ENCODE measurements around the gene KLK6.
"Not testable (repeated sequence)": the region's sequence is repeated elsewhere in the genome, so short reads cannot be mapped to it uniquely, and the experiment has no call there.

KLK6 gene

DNA sequence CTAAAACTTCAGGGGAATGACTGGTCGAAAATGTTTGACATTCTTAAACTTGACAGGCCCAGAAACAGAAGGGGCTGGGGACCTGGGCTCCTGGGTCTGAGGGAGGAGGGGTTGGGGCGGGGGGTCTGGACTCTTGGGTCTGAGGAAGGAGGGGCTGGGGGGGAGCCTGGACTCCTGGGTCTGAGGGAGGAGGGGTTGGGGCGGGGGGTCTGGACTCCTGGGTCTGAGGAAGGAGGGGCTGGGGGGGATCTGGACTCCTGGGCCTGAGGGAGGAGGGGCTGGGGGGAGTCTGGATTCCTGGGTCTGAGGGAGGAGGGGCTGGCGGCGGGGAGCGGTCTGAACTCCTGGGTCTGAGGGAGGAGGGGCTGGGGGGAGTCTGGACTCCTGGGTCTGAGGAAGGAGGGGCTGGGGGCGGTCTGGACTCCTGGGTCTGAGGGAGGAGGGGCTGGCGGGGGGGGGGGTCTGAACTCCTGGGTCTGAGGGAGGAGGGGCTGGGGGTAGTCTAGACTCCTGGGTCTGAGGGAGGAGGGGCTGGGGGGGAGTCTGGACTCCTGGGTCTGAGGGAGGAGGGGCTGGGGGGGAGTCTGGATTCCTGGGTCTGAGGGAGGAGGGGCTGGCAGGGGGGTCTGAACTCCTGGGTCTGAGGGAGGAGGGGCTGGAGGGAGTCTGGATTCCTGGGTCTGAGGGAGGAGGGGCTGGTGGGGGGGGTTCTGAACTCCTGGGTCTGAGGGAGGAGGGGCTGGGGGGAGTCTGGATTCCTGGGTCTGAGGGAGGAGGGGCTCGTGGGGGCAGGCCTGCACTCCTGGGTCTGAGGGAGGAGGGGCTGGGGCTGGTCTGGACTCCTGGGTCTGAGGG lies 5.5 kb upstream of the KLK6 start:
- Histone ChIP-seq H3K9me3 (ENCODE audit: control insufficient read depth, insufficient read depth, low read length) (no peaks in the 10 kb centered on the region), H3K4me1 (ENCODE audit: control insufficient read depth, insufficient read depth, low read length) (peaks cover 3% of the 10 kb centered on the region; the same call in 1 of the 2 replicates), H3K36me3 (ENCODE audit: control insufficient read depth, insufficient read depth, low read length) (no peaks in the 10 kb centered on the region), H3K27me3 (ENCODE audit: control insufficient read depth, insufficient read depth, low read length) (no peaks in the 10 kb centered on the region), H3K27ac (ENCODE audit: low read length) (no peak overlapping the region), H3K4me3 (ENCODE audit: low read length) (no peak overlapping the region)
- no CpG with 5 or more reads among the region's 9 CpGs for WGBS (ENCODE audit: insufficient coverage, insufficient read length)
- DNase-seq (ENCODE audit: low read depth, low spot score): no peak

DNA sequence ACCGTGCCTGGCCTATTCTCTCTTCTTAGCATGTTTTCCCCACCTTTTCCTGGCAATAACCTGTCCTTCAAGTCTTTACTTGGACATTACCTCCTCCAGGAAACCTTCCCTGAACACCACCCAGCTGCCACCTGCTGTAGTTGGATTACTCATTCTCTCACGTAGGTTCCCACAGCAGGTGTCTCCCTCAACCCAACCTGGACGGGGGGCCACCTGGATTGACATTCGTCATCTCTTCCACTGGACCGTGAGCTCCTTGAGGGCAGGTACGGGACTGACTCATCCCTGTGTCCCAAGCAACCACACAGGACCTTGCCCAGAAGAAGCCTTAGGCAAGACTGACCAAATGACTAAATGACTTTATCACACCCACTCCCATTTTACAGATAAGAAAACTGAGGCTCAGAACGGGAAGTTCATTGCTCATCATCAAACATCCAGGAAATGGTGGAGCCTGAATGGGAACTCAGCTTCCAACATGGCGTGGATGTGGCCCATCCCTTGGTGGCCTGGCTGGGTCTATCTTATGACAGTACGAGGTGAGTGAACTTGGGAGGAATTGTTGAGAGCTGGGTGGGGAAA lies 3.5 kb upstream of the KLK6 start:
- H3K9me3 ChIP-seq (ENCODE audit: control insufficient read depth, insufficient read depth, low read length): no peaks in the 10 kb centered on the region
- H3K4me1 ChIP-seq (ENCODE audit: control insufficient read depth, insufficient read depth, low read length): 0 out of 2 replicates have a peak, but pooled peaks cover 1% of the 10 kb centered on the region
- no peak overlapping the region for H3K4me3 ChIP-seq (ENCODE audit: low read length)
- DNase-seq (ENCODE audit: low read depth, low spot score): no peak
- H3K36me3 ChIP-seq (ENCODE audit: control insufficient read depth, insufficient read depth, low read length): no peaks in the 10 kb centered on the region
- no CpG with 5 or more reads among the region's 9 CpGs for WGBS (ENCODE audit: insufficient coverage, insufficient read length)
- no peaks in the 10 kb centered on the region for H3K27me3 ChIP-seq (ENCODE audit: control insufficient read depth, insufficient read depth, low read length)
- H3K27ac ChIP-seq (ENCODE audit: low read length): no peak overlapping the region

GRCh38 chr19:50969810-50970209 lies 419 bp upstream of the KLK6 start:
- H3K4me3 ChIP-seq (ENCODE audit: low read length); H3K4me1 ChIP-seq (ENCODE audit: control insufficient read depth, insufficient read depth, low read length); H3K27me3 ChIP-seq (ENCODE audit: control insufficient read depth, insufficient read depth, low read length); H3K27ac ChIP-seq (ENCODE audit: low read length); H3K36me3 ChIP-seq (ENCODE audit: control insufficient read depth, insufficient read depth, low read length); H3K9me3 ChIP-seq (ENCODE audit: control insufficient read depth, insufficient read depth, low read length); DNase-seq (ENCODE audit: low read depth, low spot score): not testable (repeated sequence)
- WGBS (ENCODE audit: insufficient coverage, insufficient read length): no CpG with 5 or more reads among the region's 3 CpGs

GRCh38 chr19:50968716-50969412 lies 527 bp downstream of the KLK6 start:
- no peak for DNase-seq (ENCODE audit: low read depth, low spot score)
- Histone ChIP-seq H3K27ac (ENCODE audit: low read length) (no peak overlapping the region), H3K27me3 (ENCODE audit: control insufficient read depth, insufficient read depth, low read length) (no peaks in the 10 kb centered on the region), H3K9me3 (ENCODE audit: control insufficient read depth, insufficient read depth, low read length) (no peaks in the 10 kb centered on the region), H3K36me3 (ENCODE audit: control insufficient read depth, insufficient read depth, low read length) (no peaks in the 10 kb centered on the region), H3K4me1 (ENCODE audit: control insufficient read depth, insufficient read depth, low read length) (no peaks in the 10 kb centered on the region), H3K4me3 (ENCODE audit: low read length) (no peak overlapping the region)
- WGBS (ENCODE audit: insufficient coverage, insufficient read length): no CpG with 5 or more reads among the region's 7 CpGs

DNA sequence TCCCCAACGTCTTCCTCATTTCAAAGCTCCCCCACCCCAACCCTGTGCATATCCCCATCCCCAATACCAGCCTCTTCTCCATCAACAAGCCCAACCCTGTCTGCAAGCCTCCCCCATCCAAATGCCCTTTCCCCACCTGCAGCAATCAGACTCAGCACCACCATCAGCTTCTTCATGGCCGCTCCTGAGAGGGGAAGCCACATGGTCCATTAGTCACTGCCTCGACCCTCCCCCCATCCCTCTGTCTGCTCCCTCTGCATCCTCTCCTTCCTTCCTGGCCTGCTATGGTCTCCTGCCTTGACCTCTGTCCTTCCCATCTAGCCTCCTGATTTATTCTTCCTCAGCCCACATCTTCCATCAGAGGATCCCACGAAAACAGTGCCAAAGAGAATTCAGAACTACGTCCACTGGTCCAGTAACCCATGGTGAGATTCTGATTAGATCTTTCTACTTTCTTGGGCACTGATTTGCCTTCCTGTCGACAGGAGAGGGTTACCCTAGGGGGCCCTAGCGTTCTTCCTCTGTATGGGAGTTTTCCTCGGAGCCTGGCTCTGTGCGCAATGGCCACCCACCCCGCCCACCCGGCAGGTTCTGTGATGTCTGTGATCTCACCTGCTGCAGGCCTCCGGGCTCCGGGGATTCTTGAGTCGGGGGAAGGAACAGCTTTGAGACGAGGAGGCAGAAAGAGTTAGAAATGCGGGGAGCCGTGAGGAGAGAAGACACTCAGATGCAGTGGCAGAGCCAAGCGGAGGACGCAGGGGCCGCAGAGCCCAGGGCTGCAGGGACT lies 1.3 kb downstream of the KLK6 start:
- H3K4me1 ChIP-seq (ENCODE audit: control insufficient read depth, insufficient read depth, low read length): no peaks in the 10 kb centered on the region
- DNase-seq (ENCODE audit: low read depth, low spot score): no peak
- no peak overlapping the region for H3K27ac ChIP-seq (ENCODE audit: low read length)
- no peaks in the 10 kb centered on the region for H3K27me3 ChIP-seq (ENCODE audit: control insufficient read depth, insufficient read depth, low read length)
- H3K36me3 ChIP-seq (ENCODE audit: control insufficient read depth, insufficient read depth, low read length): no peaks in the 10 kb centered on the region
- WGBS (ENCODE audit: insufficient coverage, insufficient read length): 100% methylated on average over 1 of the region's 20 CpGs
- no peaks in the 10 kb centered on the region for H3K9me3 ChIP-seq (ENCODE audit: control insufficient read depth, insufficient read depth, low read length)
- H3K4me3 ChIP-seq (ENCODE audit: low read length): no peak overlapping the region

DNA sequence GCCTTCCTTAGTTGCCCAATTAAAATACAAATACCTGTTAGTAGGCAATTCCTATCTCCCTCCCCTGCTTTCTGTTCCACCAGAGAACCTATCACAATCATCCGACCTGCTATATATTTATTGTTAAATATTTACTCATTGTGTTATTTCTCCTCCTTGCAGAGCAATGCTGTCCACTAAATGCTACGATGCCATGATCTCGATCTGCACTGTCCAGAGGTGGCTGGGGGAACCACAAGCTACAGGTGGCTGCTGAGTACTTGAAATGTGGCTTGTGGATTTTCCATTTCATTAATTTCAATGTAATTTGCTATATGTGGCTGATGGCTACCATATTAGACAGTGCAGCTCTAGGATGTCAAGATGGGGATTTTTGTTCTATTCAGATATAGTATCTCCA lies 5.1 kb downstream of the KLK6 start:
- no peak for DNase-seq (ENCODE audit: low read depth, low spot score)
- Histone ChIP-seq H3K36me3 (ENCODE audit: control insufficient read depth, insufficient read depth, low read length) (no peaks in the 10 kb centered on the region), H3K4me3 (ENCODE audit: low read length) (no peak overlapping the region), H3K27ac (ENCODE audit: low read length) (no peak overlapping the region), H3K4me1 (ENCODE audit: control insufficient read depth, insufficient read depth, low read length) (no peaks in the 10 kb centered on the region), H3K27me3 (ENCODE audit: control insufficient read depth, insufficient read depth, low read length) (no peaks in the 10 kb centered on the region), H3K9me3 (ENCODE audit: control insufficient read depth, insufficient read depth, low read length) (no peaks in the 10 kb centered on the region)
- no CpG with 5 or more reads among the region's 3 CpGs for WGBS (ENCODE audit: insufficient coverage, insufficient read length)

- Histone ChIP-seq H3K4me3 (ENCODE audit: low read length) (no peak overlapping the region), H3K36me3 (ENCODE audit: control insufficient read depth, insufficient read depth, low read length) (no peaks in the 10 kb centered on the region), H3K9me3 (ENCODE audit: control insufficient read depth, insufficient read depth, low read length) (no peaks in the 10 kb centered on the region), H3K27ac (ENCODE audit: low read length) (no peak overlapping the region), H3K4me1 (ENCODE audit: control insufficient read depth, insufficient read depth, low read length) (no peaks in the 10 kb centered on the region), H3K27me3 (ENCODE audit: control insufficient read depth, insufficient read depth, low read length) (no peaks in the 10 kb centered on the region)
- no CpG with 5 or more reads among the region's 6 CpGs for WGBS (ENCODE audit: insufficient coverage, insufficient read length)
- DNase-seq (ENCODE audit: low read depth, low spot score): no peak
Observed at GRCh38 chr19:50963381-50963780, 6.0 kb downstream of the KLK6 start.

DNA sequence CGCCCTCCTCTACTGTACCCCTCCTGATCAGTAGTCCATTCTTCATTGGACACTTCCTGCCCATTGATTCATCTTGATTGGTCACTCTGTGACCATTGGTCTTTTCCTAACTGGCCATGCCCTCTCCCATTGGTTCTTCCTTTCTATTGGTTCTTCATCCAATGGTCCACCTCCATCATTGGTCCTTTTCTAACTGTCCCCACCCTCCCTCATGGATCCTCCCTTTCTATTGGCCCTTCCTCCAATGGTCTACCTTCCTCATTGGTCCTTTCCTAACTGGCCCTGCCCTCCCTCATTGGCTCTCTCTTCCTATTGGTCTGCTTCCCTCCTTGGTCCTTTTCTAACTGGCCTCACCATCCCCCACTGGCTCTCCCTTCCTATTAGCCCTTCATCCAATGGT lies 7.1 kb downstream of the KLK6 start:
- DNase-seq (ENCODE audit: low read depth, low spot score): no peak
- Histone ChIP-seq H3K27ac (ENCODE audit: low read length) (no peak overlapping the region), H3K36me3 (ENCODE audit: control insufficient read depth, insufficient read depth, low read length) (no peaks in the 10 kb centered on the region), H3K4me1 (ENCODE audit: control insufficient read depth, insufficient read depth, low read length) (no peaks in the 10 kb centered on the region), H3K27me3 (ENCODE audit: control insufficient read depth, insufficient read depth, low read length) (no peaks in the 10 kb centered on the region), H3K4me3 (ENCODE audit: low read length) (no peak overlapping the region), H3K9me3 (ENCODE audit: control insufficient read depth, insufficient read depth, low read length) (no peaks in the 10 kb centered on the region)
- WGBS (ENCODE audit: insufficient coverage, insufficient read length): no CpG with 5 or more reads among the region's 1 CpG

DNA sequence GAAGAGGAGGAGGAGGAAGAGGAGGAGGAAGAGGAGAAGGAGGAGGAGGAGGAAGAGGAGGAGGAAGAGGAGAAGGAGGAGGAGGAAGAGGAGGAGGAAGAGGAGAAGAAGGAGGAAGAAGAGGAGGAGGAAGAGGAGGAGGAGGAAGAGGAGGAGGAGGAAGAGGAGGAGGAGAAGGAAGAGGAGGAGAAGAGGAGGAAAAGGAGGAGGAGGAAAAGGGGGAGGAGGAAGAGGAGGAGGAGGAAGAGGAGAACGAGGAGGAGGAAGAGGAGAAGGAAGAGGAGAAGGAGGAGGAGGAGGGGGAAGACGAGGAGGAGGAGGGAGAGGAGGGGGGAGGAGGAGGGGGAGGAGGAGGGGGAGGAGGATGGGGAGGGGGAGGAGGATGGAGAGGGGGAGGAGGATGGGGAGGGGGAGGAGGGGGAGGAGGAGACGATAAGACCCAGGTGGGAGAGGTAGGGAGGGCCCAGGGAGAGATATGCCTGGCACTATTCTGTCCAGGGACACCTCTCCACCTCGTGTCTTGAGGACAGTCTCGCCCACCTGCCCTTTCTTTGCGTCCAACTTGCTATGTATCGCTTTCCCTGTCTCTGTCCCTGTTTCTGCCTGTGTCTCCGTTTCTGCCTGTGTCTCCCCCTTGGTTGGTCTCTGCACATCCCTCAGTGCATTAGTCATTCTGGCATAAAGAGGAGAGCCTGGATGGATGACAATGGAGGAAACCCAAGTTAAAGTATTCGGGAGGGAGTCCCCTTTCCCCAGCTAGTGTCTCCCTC lies 9.5 kb downstream of the KLK6 start:
- DNase-seq (ENCODE audit: low read depth, low spot score): no peak
- WGBS (ENCODE audit: insufficient coverage, insufficient read length): no CpG with 5 or more reads among the region's 9 CpGs
- Histone ChIP-seq H3K36me3 (ENCODE audit: control insufficient read depth, insufficient read depth, low read length) (no peaks in the 10 kb centered on the region), H3K4me1 (ENCODE audit: control insufficient read depth, insufficient read depth, low read length) (no peaks in the 10 kb centered on the region), H3K27ac (ENCODE audit: low read length) (no peak overlapping the region), H3K27me3 (ENCODE audit: control insufficient read depth, insufficient read depth, low read length) (no peaks in the 10 kb centered on the region), H3K4me3 (ENCODE audit: low read length) (no peak overlapping the region), H3K9me3 (ENCODE audit: control insufficient read depth, insufficient read depth, low read length) (no peaks in the 10 kb centered on the region)

Measured in iPS DF 6.9 (cell line).